ENCODE results near the gene PARD3B.

DNA sequence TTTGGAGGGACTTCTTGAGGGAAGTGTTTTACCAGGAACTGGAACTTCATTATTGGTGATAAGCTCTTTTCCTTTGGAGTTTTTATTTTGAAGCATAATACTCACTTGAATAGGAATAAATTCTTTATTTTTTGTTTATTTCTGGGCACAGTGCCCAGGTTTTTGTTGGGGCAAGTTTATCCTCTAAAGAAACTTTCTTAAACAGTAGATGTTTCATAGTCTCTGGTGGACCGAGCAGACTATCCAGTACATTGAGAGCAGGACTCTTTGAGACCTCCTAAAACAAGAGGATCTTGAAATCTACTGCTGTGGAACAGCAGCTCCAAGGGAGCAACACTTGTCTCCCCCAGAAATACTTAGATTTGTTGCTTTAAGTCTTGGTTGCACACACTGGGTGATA lies 109.4 kb downstream of the PARD3B start:
- TF ChIP-seq POLR2A (IDR thresholded peaks at IDR 0.05; ENCODE audit: low read length): no peak
- TF ChIP-seq GATA1 (IDR thresholded peaks at IDR 0.05; ENCODE audit: low read depth, low read length): no peak

Data from erythroblast (primary cell).